Fibroblast of lung (primary cell): ENCODE data around the gene UQCR11. TPM values are rescaled to one million over a fixed set of nuclear protein-coding genes. Genes with fewer than 3 reads are reported as not detected.

Experiments used
- DNase-seq, 2 donors: peaks; one replicate each; pipeline versions ENCODE4 v3.0.0 to v3.0.0-alpha.2; 2010; ENCODE audit warnings: low read depth in 2 of 2
- H2AFZ ChIP-seq: 2 replicates; pipeline ENCODE4 v1.5.1; 2012; ENCODE audit warnings: low read length, control low read depth, inconsistent platforms
- H3K27ac ChIP-seq: 2 replicates; pipeline ENCODE4 v1.5.1; 2011; ENCODE audit warnings: low read length, control low read depth; ENCODE audit not compliant: insufficient read depth
- H3K27me3 ChIP-seq: 2 replicates; pipeline ENCODE4 v1.5.1; 2011; ENCODE audit warnings: mild to moderate bottlenecking, low read length; ENCODE audit not compliant: control insufficient read depth, insufficient read depth
- H3K36me3 ChIP-seq: 2 replicates; pipeline ENCODE4 v1.5.1; 2011; ENCODE audit warnings: low read length; ENCODE audit not compliant: control insufficient read depth, insufficient read depth
- H3K4me1 ChIP-seq: 2 replicates; pipeline ENCODE4 v1.5.1; 2011; ENCODE audit warnings: low read length; ENCODE audit not compliant: control insufficient read depth, insufficient read depth; ENCODE audit errors: extremely low read depth
- H3K4me2 ChIP-seq: 2 replicates; pipeline ENCODE4 v1.5.1; 2011; ENCODE audit warnings: low read length, control low read depth; ENCODE audit not compliant: insufficient read depth; ENCODE audit errors: extremely low read depth
- H3K4me3 ChIP-seq, 4 experiments: fragments of 200-600 bp in 1 of 4; sonication (generic) in 1 of 4; replicated peaks in 1 of 4; 2 replicates each; pipeline ENCODE4 v1.5.1; 2011 to 2016; ENCODE audit warnings: low read length in 4 of 4, low read depth in 3 of 4, mild to moderate bottlenecking in 3 of 4, control low read depth in 2 of 4, inconsistent platforms in 1 of 4, mixed read lengths in 1 of 4; ENCODE audit not compliant: insufficient read depth in 1 of 4; ENCODE audit errors: control extremely low read depth in 1 of 4
- H3K79me2 ChIP-seq: 2 replicates; pipeline ENCODE4 v1.5.1; 2012; ENCODE audit warnings: mild to moderate bottlenecking, low read length, inconsistent platforms; ENCODE audit not compliant: control insufficient read depth, insufficient read depth
- H3K9ac ChIP-seq: 2 replicates; pipeline ENCODE4 v1.5.1; 2011; ENCODE audit warnings: mild to moderate bottlenecking, low read length, control low read depth; ENCODE audit not compliant: insufficient read depth
- H3K9me3 ChIP-seq: 2 replicates; pipeline ENCODE4 v1.5.1; 2012; ENCODE audit warnings: low read depth, low read length; ENCODE audit not compliant: control insufficient read depth, insufficient read depth
- H4K20me1 ChIP-seq: 2 replicates; pipeline ENCODE4 v1.5.1; 2011; ENCODE audit warnings: low read length; ENCODE audit not compliant: control insufficient read depth, insufficient read depth; ENCODE audit errors: extremely low read depth
- EZH2 ChIP-seq: IDR thresholded peaks from 2 replicates; pipeline ENCODE4 v1.5.1; 2012; ENCODE audit warnings: low read length, control low read depth, mild to moderate bottlenecking; ENCODE audit errors: missing control alignments
- polyA plus RNA-seq, 2 donors: library from polyadenylated mRNA; depleted of rRNA in 1 of 2; stranded (reverse) in 1 of 2; unstranded in 1 of 2; fragments of >200 nt; gene quantifications; 2 replicates each; pipeline ENCODE4 v1.2.1, GENCODE V29; 2011 to 2012; ENCODE audit warnings: missing spikeins in 1 of 2
- total RNA-seq: library from RNA; depleted of rRNA; stranded (reverse); fragments of >200 nt; gene quantifications from 2 replicates; pipeline ENCODE4 v1.2.1, GENCODE V29; 2014
- TF ChIP-seq, protein P1 (sequence below), 2 donors: IDR thresholded peaks in 1 of 2; conservative IDR thresholded peaks in 1 of 2; 1 replicate in 1 of 2; 2 replicates in 1 of 2; pipeline ENCODE4 v1.5.1; 2011 to 2012; ENCODE audit warnings: low read length in 2 of 2, control low read depth in 1 of 2, inconsistent platforms in 1 of 2, low read depth in 1 of 2, mild to moderate bottlenecking in 1 of 2

The UQCR11 gene
- total and polyA plus RNA-seq, 2 donors (not counting 1 experiment from before 2014, with no cell fraction given): 89.2 to 101 TPM

DNA sequence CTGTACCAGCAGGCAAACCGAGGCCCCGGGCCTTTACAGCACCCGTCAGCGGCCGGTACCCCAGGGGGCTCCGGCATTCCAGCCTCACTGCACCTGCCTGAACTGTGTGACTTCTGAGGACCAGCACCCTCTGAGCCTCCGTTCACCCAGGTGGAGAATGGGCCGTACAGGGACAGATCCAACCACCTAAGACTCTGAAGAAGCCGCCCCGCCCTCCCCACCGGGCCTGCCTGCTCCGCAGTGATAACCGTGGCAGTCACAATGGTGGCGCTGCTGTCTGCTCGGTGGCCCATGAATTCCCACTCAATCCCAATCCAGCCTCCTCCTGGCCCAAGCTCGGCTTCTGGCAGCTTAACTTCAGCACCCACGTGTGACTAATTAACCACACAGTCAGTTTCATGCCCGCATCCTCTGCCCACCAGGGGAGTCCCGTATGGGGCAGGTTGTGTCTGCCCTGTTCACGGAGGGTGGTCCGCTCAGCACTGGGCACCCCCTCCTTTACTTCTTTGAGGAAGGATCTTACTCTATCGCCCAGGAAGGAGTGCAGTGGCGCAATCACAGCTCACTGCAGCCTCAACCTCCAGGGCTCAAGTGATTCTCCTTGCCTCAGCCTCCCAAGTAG is 43.8 kb upstream of the UQCR11 start:
- DNase-seq: peak in 1 of 2 donors; percentile 9
- Histone ChIP-seq H3K9me3 (no peaks in the 10 kb centered on the region), H3K79me2 (peaks cover 33% of the 10 kb centered on the region), H4K20me1 (no peaks in the 10 kb centered on the region), H3K4me2 (no peak overlapping the region), H3K27me3 (no peaks in the 10 kb centered on the region), H3K4me1 (peaks cover 3% of the 10 kb centered on the region), H3K27ac (no peak overlapping the region), H3K36me3 (peaks cover 7% of the 10 kb centered on the region), H2AFZ (no peak overlapping the region), H3K4me3 (no peak overlapping the region), H3K9ac (no peak overlapping the region)
- no peak for TF ChIP-seq EZH2
- TF ChIP-seq, protein P1, sequence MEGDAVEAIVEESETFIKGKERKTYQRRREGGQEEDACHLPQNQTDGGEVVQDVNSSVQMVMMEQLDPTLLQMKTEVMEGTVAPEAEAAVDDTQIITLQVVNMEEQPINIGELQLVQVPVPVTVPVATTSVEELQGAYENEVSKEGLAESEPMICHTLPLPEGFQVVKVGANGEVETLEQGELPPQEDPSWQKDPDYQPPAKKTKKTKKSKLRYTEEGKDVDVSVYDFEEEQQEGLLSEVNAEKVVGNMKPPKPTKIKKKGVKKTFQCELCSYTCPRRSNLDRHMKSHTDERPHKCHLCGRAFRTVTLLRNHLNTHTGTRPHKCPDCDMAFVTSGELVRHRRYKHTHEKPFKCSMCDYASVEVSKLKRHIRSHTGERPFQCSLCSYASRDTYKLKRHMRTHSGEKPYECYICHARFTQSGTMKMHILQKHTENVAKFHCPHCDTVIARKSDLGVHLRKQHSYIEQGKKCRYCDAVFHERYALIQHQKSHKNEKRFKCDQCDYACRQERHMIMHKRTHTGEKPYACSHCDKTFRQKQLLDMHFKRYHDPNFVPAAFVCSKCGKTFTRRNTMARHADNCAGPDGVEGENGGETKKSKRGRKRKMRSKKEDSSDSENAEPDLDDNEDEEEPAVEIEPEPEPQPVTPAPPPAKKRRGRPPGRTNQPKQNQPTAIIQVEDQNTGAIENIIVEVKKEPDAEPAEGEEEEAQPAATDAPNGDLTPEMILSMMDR (conservative IDR thresholded peaks at IDR 0.05 in 1 of 2, IDR thresholded peaks at IDR 0.05 in 1 of 2; ENCODE audit: low read depth in 1 of 2, low read length in 2 of 2): no peak

DNA sequence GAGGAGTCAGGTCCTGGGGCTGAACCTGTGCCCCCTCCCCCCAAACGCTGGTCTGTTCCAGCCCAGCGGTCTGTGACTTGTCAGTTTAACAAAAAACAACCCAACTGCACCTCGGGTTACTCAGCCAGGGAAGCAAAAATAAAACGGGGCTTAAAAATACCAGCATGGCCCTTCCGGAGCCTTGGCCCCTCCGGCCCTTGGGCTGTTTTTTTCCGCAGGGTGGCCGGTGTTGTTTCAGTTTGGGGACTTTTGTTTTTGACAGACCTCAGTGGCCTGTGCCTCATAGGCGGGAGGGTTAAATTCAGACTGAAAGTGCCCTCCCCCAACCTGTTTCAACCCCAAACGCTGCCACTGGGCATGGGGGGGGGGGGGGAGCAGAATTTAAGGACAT is 43.2 kb upstream of the UQCR11 start:
- Histone ChIP-seq H3K4me2 (no peak overlapping the region), H4K20me1 (no peaks in the 10 kb centered on the region), H3K9me3 (no peaks in the 10 kb centered on the region), H3K36me3 (peaks cover 9% of the 10 kb centered on the region), H3K4me3 (no peak overlapping the region), H3K9ac (no peak overlapping the region), H3K27me3 (no peaks in the 10 kb centered on the region), H3K4me1 (peaks cover 3% of the 10 kb centered on the region), H3K27ac (no peak overlapping the region), H3K79me2 (peaks cover 33% of the 10 kb centered on the region), H2AFZ (no peak overlapping the region)
- no peak for TF ChIP-seq EZH2
- TF ChIP-seq, protein P1 (conservative IDR thresholded peaks at IDR 0.05 in 1 of 2, IDR thresholded peaks at IDR 0.05 in 1 of 2; ENCODE audit: low read depth in 1 of 2, low read length in 2 of 2): no peak
- DNase-seq: no peak

DNA sequence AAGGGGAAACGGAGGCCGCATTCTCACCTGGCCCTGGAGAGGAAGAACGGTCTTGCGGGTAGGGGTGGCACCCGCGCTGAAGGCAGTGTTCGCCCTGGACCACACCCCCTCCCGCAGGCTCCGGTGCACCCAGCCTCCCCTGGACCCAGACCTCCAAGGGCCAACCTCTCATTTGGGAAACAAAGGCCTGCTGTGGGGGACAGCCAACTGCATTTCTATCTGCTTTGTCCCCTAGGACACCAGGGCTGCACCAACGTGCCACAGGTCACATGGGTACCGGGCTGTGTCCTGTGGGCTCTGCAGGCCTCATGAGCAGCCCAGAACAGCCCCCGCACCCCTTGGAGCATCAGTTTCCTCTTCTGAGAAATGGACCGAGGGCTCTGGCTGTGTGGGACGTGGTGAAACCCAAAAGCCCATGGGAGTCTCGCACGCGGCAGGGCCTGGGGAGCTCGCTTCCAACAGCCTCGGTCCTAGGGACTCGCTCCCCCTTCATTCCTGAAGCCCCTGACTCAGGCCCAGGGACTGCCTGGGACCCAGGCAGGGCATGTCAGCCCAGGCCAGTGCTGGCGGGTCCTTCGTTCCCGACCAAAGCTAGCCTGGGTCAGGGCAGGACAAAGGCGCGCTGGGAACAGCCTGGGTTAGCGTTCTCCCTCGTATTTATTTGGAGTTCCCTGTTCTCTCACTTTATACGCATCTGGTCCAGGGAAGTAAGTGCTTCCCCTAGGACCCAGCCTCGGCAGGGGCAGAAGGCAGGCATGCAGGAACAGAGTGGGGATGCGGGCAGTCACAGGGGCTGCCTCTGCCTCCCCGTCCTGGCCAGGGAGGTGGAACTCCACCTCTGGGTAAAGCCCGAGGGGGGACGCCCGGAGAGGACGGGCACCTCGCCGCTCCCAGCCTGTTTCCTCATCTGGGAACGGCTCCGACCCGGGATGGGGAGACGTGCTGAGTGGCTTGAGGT is 42.5 kb upstream of the UQCR11 start:
- Histone ChIP-seq H3K27me3 (no peaks in the 10 kb centered on the region), H3K9me3 (no peaks in the 10 kb centered on the region), H2AFZ (no peak overlapping the region), H3K4me3 (no peak overlapping the region), H3K9ac (no peak overlapping the region), H3K79me2 (peaks cover 33% of the 10 kb centered on the region), H3K36me3 (peaks cover 9% of the 10 kb centered on the region), H3K4me2 (no peak overlapping the region), H3K27ac (no peak overlapping the region), H3K4me1 (peaks cover 3% of the 10 kb centered on the region), H4K20me1 (no peaks in the 10 kb centered on the region)
- DNase-seq: no peak
- TF ChIP-seq, protein P1 (conservative IDR thresholded peaks at IDR 0.05 in 1 of 2, IDR thresholded peaks at IDR 0.05 in 1 of 2; ENCODE audit: low read depth in 1 of 2, low read length in 2 of 2): no peak
- TF ChIP-seq EZH2: no peak
